Measurements from ENCODE around the gene PTPN3.

DNA sequence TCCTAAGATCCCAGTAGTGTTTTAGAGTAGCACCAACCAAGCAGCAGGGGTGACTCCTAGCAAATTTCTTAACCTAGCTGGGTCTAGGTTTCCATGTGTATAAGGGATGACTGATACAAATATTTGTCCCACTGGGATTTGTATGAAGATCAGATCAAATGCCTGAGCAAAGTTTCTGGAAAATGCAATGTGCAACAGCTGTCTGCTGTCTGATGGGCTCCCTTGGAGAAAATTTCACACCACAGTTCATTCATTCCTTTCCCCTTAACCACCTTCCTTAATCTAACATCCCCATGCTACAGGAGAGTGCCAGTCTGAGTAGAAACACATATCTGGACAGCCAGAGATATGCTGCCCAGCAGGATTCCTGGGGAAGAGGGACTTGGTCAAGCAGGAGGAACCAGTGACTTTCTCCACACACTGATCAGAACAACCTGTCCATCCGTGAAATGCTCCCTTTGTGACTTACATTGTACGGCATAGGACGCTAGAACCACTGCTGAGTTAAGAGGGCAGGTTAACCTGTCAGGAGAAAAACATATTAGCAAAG lies 53.3 kb downstream of the PTPN3 start:
- TF ChIP-seq, protein P1, sequence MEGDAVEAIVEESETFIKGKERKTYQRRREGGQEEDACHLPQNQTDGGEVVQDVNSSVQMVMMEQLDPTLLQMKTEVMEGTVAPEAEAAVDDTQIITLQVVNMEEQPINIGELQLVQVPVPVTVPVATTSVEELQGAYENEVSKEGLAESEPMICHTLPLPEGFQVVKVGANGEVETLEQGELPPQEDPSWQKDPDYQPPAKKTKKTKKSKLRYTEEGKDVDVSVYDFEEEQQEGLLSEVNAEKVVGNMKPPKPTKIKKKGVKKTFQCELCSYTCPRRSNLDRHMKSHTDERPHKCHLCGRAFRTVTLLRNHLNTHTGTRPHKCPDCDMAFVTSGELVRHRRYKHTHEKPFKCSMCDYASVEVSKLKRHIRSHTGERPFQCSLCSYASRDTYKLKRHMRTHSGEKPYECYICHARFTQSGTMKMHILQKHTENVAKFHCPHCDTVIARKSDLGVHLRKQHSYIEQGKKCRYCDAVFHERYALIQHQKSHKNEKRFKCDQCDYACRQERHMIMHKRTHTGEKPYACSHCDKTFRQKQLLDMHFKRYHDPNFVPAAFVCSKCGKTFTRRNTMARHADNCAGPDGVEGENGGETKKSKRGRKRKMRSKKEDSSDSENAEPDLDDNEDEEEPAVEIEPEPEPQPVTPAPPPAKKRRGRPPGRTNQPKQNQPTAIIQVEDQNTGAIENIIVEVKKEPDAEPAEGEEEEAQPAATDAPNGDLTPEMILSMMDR (IDR thresholded peaks at IDR 0.05): no peak
- TF ChIP-seq, protein P2, sequence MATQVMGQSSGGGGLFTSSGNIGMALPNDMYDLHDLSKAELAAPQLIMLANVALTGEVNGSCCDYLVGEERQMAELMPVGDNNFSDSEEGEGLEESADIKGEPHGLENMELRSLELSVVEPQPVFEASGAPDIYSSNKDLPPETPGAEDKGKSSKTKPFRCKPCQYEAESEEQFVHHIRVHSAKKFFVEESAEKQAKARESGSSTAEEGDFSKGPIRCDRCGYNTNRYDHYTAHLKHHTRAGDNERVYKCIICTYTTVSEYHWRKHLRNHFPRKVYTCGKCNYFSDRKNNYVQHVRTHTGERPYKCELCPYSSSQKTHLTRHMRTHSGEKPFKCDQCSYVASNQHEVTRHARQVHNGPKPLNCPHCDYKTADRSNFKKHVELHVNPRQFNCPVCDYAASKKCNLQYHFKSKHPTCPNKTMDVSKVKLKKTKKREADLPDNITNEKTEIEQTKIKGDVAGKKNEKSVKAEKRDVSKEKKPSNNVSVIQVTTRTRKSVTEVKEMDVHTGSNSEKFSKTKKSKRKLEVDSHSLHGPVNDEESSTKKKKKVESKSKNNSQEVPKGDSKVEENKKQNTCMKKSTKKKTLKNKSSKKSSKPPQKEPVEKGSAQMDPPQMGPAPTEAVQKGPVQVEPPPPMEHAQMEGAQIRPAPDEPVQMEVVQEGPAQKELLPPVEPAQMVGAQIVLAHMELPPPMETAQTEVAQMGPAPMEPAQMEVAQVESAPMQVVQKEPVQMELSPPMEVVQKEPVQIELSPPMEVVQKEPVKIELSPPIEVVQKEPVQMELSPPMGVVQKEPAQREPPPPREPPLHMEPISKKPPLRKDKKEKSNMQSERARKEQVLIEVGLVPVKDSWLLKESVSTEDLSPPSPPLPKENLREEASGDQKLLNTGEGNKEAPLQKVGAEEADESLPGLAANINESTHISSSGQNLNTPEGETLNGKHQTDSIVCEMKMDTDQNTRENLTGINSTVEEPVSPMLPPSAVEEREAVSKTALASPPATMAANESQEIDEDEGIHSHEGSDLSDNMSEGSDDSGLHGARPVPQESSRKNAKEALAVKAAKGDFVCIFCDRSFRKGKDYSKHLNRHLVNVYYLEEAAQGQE (IDR thresholded peaks at IDR 0.05; ENCODE audit: low read depth, low read length): no peak
- TF ChIP-seq POLR2AphosphoS5 (IDR thresholded peaks at IDR 0.05; ENCODE audit: low read depth, low read length): no peak
